NCI-H748 (cell line): Measurements from ENCODE around the gene JAK3.
A peak's percentile ranks its signal among the peaks of the same experiment; 100 is the strongest.
"Not testable (repeated sequence)": the region's sequence is repeated elsewhere in the genome, so short reads cannot be mapped to it uniquely, and the experiment has no call there.

Experiments used
- DNase-seq: peaks from one replicate; lab custom pipeline; 2025; ENCODE audit not compliant: unreplicated experiment; lab: John Stamatoyannopoulos, UW

Gene JAK3

DNA sequence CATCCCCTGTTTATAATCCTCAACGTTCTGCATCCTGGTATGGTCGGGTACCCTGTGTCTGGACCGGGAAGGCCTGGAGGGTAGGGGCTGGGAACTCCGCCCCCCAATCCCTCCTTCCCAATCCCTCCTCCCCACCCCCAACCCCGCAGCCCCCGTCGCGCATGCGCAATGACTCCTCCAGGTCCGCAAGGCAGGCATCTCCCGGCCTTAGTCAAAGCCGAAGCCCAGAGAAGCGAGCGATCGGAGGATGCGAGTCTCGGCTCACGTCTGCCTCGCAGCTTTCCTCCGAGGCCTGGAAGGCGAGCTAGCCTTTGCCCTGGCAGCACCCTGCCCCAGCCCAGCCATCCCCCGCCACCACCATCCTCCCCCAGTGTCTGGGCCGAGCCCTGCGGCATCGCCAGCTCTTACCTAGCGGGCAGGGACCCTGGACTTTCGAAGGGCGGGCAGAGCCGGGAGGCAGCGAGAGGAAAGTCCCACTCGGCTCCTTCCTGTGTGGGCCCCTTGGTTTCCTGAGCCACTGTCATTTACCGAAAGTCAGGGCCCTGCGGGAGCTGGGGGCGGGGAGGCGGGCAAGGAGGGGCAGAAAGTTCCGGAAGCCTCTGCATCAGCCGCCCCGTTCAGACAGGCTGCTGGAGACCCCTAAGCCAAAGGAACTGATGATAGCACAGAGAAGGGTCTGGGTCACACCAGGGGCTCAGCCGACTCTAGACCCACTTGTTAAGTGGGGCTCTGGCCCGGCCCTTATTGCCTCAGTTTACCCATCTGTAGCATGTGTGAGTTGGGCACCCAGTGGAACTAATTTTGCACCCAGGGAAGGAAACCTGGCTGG is at the start of gene JAK3:
JAK3 (minus strand) TSS at position 445 of the 829 bp plus-strand sequence. CDS start 3,565 bp downstream, outside the sequence.
- DNase-seq: peak; percentile 11

DNA sequence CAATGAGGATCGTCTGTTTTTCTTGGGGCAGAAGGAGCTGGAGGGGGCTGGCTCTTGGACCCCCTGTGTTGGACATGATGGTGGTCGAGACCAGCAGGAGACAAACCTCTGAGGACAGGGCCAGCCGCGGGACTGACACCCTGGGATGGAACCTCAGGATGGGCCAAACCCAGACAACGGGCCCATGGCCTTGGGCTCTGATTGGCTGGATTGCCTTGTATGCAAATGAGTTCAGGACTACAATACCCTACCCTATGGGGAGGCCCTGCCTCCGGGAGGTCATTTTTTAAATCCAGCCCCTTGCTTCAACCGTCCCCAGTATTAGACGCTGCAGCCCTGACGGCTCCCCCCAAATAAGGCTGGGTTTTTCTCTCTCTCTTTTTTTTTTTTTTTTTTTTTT is 46.0 kb upstream of the JAK3 start:
- no peak for DNase-seq

DNA sequence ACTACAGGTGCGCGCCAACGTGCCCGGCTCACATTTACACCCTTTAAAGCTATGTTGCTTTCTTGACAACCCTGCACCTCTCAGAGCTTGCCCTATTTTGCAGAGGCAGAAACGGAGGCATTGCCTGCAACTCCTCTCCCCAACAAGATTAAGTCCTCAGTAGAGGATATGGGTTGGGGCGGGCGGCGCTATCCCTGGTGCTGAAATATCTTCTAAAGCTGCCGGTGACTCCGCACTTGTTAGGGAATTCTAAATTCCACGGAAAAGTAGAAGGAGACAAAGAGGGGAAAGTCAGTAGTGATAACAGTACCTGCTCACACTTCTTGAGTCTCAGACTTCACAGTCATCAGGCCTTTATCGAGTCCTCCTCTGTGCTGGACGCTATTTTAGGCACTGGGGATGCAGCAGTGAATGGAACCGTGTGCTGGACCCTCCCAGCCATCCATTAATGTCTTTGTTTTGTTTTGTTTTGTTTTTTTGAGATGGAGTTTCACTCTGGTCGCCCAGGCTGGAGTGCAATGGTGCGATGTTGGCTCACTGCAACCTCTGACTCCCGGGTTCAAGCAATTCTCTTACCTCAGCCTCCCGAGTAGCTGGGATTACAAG is 41.9 kb upstream of the JAK3 start:
- no peak for DNase-seq

DNA sequence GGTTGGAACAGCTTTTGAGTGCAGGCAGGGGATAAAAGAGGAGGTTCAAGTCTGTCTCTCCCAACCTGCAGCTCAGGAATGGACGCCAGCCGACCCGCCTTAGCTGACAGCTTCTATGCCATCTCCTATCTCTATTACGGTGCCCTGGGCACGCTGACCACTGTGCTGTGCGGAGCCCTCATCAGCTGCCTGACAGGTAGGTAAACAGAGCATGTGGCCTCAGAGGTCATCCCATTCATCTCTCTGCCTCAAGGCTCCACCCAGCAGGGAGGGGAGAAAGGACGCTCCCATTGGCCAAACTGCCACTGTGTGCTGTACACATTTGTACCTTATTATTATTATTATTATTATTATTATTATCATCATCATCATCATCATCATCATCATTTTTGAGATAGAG is 40.5 kb upstream of the JAK3 start:
- DNase-seq: peak; percentile 11

DNA sequence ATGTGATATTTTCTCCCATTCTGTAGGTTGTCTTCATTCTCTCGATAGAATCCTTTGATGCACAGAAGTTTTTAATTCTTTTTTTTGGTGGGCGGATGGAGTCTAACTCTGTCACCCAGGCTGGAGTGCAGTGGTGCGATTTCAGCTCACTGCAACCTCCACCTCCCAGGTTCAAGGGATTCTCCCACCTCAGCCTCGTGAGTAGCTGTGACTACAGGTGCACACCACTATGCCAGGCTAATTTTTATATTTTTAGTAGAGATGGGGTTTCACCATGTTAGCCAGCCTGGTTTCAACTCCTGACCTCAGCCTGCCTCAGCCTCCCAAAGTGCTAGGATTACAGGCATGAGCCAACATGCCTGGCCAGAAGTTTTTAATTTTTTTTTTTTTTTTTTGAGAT is 39.4 kb upstream of the JAK3 start:
- DNase-seq: not testable (repeated sequence)

DNA sequence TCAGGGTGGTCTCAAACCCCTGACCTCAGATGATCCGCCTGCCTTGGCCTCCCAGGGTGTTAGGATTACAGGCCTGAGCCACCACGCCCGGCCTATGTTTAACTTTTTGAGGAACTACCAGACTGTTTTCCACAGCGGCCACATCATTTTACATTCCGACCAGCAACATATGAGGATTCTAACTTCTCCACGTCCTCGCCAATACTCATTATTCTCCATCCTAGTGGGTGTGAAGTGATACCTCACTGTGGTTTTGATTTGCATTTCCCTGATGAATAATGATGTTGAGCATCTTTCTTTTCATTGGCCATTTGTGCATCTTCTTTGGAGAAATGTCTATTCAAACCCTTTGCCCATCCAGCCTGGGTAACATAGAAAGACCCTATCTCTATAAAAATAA is 38.7 kb upstream of the JAK3 start:
- no peak for DNase-seq

DNA sequence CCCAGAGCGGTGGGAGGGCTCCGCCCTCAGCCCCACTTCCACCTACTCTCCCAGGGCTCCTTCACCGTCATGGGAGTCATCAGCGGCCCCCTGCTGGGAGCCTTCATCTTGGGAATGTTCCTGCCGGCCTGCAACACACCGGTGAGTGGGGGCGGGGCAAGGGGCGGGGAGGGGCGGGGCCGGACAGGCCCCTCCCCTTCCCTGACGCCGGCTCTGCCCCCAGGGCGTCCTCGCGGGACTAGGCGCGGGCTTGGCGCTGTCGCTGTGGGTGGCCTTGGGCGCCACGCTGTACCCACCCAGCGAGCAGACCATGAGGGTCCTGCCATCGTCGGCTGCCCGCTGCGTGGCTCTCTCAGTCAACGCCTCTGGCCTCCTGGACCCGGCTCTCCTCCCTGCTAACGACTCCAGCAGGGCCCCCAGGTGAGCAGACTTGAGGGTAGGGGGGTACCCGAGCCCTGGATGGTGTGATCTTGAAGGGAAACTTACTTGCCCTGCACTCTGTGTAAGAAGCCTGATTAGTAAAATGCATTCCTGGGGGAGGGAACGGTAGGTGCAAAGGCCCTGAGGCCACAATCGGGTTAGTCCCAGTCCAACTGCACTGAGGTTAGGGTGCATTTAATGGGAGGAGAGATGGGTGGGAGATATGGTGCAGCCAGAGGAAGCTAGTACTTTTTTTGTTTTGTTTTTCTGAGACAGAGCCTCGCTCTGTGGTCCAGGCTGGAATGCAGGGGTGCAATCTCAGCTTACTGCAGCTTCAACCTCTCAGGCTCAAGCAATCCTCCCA is 36.0 kb upstream of the JAK3 start:
- no peak for DNase-seq

DNA sequence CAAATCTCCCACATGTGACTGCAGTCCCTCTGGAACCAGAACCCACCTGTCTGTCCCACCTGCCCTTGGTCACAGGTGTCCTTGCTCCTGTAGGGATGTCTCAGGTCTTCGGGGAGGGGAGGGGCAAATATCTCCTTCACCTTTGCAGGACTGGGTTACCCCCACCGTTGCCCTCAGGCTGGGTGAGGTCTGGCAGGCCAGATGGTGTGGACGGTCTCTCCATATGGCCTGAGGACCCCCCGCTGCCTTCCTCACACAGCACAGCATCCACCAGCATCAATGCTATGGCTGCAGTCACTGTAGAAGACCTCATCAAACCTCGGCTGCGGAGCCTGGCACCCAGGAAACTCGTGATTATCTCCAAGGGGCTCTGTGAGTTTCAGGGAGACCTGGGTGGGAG is 33.9 kb upstream of the JAK3 start:
- no peak for DNase-seq

DNA sequence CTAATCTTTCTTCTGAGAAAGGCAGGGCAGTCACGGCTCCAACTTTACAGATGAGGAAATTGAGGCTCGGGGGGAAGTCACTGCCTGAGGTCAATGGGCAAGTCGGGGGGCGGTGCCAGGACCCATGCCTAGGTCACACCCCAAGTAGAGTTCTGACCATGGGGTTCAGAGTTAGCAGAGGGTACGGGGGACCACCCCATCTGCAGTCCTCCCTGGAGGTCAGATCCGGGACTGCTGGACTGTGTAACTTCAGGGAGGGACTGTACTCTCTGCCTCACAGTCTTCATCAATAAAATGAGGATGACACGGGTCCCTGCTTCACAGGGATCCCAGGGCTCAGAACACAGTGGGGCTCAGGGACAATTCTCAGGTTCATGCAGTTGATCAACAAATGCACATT is 31.7 kb upstream of the JAK3 start:
- DNase-seq: no peak

DNA sequence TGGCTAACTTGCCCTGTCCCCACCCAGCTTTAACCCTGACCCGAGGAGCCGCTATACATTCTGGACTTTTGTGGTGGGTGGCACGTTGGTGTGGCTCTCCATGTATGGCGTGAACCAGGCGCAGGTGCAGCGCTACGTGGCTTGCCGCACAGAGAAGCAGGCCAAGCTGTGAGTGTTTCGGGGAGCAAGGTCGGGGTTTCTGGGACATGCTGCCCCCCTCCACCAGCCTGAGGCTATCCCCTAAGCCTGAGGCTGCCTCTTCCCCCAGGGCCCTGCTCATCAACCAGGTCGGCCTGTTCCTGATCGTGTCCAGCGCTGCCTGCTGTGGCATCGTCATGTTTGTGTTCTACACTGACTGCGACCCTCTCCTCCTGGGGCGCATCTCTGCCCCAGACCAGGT is 29.9 kb upstream of the JAK3 start:
- DNase-seq: no peak

DNA sequence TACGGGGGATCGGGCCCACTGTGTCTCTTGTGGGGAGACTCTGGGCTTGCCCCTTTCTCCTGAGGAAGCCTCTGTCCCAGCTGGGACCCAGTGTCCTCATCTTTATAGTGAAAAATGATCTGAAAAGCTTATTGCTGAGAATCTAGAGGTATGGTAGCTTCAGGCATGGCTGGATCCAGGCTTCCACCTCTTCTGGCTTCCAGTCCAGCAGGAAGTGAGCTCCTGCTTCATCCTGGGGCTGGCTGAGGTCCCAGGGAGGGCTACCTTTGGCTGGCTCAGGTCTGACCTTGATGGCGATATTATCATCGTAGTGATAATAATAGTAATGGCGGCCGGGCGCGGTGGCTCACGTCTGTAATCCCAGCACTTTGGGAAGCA is 27.0 kb upstream of the JAK3 start:
- no peak for DNase-seq

DNA sequence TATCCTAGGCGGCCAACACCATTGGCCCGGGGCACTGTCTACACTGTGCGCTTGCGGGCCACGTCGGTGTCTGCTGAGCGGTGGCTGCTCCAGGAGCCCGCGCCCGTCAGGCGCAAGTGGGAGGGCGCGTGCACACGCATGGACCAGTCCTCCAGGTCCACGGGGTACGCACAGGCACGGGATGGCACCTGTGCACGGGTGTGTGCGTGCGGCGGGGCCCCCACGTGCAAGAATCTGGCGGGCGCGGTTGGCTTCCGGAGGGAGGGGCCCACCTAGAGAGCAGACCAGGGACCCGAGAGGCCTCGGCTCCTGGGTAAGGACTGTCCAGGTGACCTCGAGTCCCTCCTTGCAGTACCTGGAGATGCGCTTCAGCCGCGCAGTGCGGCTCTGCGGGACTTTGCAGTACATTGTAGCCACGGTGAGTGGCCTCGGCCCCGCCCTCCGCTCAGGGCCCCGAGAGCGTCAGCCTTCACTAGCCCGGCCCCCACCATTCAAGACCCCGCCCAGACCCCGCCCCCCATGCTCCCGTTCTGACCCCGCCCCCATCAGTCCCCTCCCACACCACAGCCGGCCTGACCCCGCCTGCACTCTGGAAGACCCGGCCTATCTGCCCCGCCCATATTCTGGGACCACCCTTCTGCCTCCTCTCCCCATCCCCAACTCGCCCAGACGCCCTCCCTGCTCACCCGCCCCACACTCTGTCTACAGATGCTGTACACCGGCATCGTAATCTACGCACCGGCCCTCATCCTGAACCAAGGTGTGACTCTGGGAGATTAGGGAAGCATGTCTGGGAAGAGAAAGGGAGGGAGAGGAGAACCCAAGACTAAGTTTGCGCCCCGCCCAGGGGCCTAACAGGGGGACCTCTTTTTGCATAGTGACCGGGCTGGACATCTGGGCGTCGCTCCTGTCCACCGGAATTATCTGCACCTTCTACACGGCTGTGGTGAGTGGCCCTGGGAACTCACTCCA is 26.3 kb upstream of the JAK3 start:
- DNase-seq: peak; percentile 57

DNA sequence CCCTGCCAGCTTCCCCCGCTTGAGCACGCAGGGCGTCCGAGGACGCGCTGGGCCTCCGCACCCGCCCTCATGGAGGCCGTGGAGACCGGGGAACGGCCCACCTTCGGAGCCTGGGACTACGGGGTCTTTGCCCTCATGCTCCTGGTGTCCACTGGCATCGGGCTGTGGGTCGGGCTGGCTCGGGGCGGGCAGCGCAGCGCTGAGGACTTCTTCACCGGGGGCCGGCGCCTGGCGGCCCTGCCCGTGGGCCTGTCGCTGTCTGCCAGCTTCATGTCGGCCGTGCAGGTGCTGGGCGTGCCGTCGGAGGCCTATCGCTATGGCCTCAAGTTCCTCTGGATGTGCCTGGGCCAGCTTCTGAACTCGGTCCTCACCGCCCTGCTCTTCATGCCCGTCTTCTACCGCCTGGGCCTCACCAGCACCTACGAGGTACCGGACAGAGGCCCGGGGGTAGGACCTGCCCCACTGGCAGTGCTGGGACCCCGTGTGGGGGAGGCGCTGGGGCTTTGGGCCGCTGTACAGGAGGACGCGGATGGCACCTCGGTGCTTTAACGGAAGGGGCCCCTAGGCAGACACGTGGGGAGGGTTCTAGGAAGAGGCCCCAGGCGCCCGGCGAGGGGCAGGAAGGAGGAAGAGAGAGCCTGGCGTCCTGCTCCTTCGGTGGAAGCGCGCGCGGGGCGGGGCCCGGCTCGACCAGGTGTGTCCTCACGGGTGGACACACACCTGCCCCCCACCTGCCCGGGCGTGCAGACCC is 24.6 kb upstream of the JAK3 start:
- no peak for DNase-seq

DNA sequence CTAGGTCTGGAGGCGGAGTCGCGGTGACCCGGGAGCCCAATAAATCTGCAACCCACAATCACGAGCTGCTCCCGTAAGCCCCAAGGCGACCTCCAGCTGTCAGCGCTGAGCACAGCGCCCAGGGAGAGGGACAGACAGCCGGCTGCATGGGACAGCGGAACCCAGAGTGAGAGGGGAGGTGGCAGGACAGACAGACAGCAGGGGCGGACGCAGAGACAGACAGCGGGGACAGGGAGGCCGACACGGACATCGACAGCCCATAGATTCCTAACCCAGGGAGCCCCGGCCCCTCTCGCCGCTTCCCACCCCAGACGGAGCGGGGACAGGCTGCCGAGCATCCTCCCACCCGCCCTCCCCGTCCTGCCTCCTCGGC is 24.1 kb upstream of the JAK3 start, which contains the start of gene SLC5A5:
SLC5A5 (plus strand) TSS at position 68 of the 373 bp plus-strand sequence. CDS start 375 bp downstream, outside the sequence.
- DNase-seq: no peak

DNA sequence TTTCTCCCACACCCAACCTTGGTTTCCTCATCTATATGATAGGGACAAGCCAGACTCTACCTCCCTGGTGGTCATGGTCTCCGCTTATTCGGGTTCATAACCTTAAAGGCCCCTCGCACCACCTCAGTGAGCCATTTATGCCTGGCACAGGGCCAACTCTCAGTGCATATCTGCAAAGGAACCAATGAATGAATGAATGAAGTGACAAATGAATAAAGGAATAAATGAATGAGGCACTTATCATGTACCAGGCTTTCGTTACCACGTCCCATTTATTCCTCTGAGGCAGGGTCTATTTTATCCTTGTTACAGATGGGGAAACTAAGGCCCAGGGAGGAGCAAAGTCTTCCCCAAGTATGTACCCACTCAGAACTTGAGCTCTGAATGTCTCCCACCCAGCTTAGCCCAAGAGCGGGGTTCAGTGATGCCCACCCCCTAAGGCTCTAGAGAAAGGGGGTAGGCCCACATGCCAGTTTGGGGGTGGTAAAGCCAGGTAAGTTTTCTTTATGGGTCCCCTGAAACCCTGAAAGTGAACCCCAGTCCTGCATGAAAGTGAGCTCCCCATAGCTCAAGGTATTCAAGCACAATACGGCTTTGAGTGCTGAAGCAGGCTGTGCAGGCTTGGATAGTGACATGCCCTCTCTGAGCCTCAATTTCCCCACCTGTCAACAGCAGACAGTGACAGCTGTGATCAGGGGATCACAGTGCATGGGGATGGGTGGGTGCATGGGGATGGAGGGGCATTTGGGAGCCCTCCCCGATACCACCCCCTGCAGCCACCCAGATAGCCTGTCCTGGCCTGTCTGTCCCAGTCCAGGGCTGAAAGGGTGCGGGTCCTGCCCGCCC is 23.5 kb upstream of the JAK3 start:
- DNase-seq: no peak

DNA sequence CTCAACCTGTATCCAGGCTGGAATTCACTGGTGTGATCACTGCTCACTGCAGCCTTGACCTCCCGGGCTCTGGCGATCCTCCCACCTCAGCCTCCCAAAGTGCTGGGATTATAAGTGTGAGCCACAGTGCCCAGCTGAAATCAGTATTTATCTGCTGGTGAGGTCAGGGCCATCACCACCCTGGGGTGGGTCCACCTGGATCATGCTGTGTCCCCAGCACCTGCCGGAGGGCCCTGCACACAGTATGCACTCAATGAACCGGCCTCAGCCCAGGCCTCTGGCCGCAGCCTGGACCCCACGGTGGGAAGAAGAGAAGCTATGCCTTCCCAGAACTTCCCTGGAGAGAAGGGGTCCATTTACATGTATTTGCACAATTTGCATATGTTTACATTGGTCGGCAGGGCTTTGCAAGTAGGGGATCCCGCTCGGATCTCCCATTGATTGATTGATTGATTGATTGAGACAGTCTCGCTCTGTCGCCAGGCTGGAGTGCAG is 21.4 kb upstream of the JAK3 start:
- DNase-seq: no peak

DNA sequence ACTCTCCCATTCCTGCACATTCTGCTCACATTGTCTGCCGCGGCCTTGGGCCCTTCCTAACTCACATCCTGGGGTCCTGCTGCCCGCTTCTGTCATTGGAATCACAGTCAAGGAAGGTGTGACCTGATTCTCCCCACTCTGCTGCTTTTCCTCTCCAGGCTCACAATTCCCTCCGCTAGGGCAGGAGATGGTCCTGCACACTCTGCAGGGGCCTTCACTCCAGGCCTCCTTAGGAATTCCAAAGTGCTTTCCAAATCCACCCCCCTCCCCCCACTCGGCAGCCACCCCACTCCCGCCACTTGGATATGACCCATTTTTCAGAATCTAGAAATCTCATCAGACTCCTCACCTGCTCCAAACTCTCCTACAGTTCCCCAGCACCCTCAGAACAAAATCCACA is 20.9 kb upstream of the JAK3 start:
- DNase-seq: no peak

DNA sequence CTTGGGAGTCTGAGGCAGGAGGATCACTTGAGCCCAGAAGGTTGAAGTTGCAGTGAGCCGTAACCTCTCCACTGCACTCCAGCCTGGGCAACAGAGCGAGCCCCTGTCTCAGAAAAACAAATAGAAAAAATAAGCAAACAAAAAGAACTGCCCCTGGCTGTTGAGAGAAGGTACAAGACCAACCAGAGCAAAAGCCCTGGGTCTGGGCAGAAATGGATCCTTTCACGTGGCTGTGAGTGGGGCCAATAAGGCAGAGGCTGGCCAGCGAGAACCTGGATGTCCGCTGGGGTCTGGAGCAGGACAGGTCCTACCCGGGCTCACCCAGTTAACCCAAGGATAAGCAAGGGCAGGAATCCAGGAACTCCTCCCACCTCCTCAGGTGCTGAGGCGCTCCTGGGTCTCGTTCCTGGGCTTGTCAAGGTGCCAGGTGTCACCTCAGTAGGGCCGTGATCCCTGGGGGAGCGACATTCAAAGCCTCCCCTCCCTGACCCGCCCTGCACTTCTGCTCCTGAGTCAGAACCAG is 19.2 kb upstream of the JAK3 start:
- DNase-seq: no peak
